ENCODE results near the gene ACOX1. TPM values are rescaled to one million over a fixed set of nuclear protein-coding genes. Genes with fewer than 3 reads are reported as not detected.

The ACOX1 gene
- total and polyA plus RNA-seq, 2 donors from 2014 or later, result 24.7 to 60.6 TPM

DNA sequence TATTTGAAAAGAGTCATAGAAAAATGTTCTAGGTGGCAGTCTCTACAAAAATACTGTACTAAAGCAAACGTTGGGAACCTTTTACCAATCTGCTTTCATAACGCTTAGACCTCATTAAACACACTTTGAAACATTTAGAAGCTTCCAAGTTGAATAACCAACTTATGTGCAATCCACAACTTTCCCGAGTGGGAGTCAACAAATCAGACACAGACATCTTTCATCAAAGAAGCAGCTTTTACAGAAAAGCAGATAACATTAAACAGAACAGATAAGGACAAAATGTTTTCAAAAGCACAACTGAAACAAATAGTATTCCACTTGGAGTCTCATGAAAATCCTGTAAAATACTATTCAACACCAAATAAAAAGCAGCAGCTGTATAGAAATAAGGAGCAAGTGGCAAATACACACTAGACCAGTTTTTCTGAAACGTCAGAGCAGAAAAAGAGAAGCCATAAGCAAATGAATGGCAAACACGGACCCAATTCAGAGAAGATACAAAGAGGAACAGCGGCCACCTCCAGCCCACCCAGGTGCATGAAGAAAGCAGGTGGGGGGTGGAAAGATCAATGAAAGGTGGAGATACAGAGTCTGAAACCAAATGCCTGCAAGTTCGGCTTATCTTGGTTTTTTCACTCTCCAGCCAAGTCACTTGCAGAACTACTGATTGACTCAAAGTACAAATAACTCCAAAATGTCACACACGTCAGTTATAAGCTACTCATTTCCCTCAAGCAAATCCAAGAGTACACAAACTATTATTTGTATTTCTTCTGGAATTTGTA is 19.7 kb downstream of the ACOX1 start:
- Histone ChIP-seq H3K9me3 (ENCODE audit: control insufficient read depth in 2 of 3, insufficient read depth in 1 of 3, low read length in 3 of 3) (no peaks in the 10 kb centered on the region), H3K4me3 (ENCODE audit: low read length in 3 of 3) (no peak overlapping the region), H3K27ac (ENCODE audit: low read depth in 2 of 2, low read length in 2 of 2) (no peak overlapping the region), H3K9ac (ENCODE audit: low read length in 3 of 3) (no peak overlapping the region), H3K36me3 (ENCODE audit: control insufficient read depth in 2 of 3, insufficient read depth in 3 of 3, low read length in 3 of 3) (peaks cover 3 to 20% (median 13%) of the 10 kb centered on the region in 3 donors), H3K4me1 (ENCODE audit: control insufficient read depth in 2 of 3, insufficient read depth in 2 of 3, low read depth in 1 of 3, low read length in 3 of 3) (no peaks in the 10 kb centered on the region), H3K27me3 (ENCODE audit: control insufficient read depth, insufficient read depth, low read length) (no peaks in the 10 kb centered on the region)
- no peak for DNase-seq
- intact Hi-C loops (cut with DNase I), result no loop called here
- no peak for FAIRE-seq
- TF ChIP-seq, protein P1, sequence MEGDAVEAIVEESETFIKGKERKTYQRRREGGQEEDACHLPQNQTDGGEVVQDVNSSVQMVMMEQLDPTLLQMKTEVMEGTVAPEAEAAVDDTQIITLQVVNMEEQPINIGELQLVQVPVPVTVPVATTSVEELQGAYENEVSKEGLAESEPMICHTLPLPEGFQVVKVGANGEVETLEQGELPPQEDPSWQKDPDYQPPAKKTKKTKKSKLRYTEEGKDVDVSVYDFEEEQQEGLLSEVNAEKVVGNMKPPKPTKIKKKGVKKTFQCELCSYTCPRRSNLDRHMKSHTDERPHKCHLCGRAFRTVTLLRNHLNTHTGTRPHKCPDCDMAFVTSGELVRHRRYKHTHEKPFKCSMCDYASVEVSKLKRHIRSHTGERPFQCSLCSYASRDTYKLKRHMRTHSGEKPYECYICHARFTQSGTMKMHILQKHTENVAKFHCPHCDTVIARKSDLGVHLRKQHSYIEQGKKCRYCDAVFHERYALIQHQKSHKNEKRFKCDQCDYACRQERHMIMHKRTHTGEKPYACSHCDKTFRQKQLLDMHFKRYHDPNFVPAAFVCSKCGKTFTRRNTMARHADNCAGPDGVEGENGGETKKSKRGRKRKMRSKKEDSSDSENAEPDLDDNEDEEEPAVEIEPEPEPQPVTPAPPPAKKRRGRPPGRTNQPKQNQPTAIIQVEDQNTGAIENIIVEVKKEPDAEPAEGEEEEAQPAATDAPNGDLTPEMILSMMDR (IDR thresholded peaks at IDR 0.05; ENCODE audit: borderline replicate concordance, extremely low read depth, insufficient read depth), result no peak

DNA sequence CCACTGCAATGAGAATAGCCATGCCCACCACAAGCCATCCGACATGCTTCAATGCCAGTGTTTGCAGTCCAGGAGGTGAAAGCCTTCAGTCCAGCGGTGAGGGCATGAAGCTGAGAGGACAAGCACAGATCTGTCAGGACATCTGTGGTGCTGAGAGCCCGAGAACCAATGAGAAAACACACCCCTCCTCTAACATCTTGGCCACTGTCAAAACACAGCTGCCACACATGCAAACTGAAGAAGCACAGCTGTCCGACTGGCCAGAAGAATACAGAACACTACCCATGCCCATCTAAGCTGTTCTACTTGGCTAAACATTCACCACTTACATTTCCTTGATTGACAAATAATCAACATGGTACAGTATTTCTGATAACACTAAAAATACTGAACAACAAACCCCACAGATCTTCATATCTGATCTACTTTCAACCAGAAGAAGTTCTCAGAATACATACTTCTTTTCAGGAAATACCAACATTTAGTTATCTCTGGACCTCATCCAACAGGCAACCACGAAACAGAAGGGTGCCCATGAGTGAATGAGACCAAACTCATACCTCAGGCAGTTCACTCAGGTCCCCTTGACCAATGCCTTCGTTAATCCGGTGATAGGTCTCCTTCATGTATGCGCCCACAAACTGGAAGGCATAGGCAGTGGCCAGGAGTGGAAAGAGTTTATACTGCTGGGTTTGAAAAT is 28.0 kb downstream of the ACOX1 start:
- Histone ChIP-seq H3K9me3 (ENCODE audit: control insufficient read depth in 2 of 3, insufficient read depth in 1 of 3, low read length in 3 of 3) (no peaks in the 10 kb centered on the region), H3K27ac (ENCODE audit: low read depth in 2 of 2, low read length in 2 of 2) (no peak overlapping the region), H3K4me1 (ENCODE audit: control insufficient read depth in 2 of 3, insufficient read depth in 2 of 3, low read depth in 1 of 3, low read length in 3 of 3) (no peaks in the 10 kb centered on the region), H3K9ac (ENCODE audit: low read length in 3 of 3) (no peak overlapping the region), H3K36me3 (ENCODE audit: control insufficient read depth in 2 of 3, insufficient read depth in 3 of 3, low read length in 3 of 3) (peaks cover 15 to 71% (median 57%) of the 10 kb centered on the region in 3 donors), H3K27me3 (ENCODE audit: control insufficient read depth, insufficient read depth, low read length) (no peaks in the 10 kb centered on the region), H3K4me3 (ENCODE audit: low read length in 3 of 3) (no peak overlapping the region)
- DNase-seq (peak in 3 of 5 donors; percentile 34 to 64 (median 36)), FAIRE-seq (no peak)
- intact Hi-C loops (cut with DNase I), result no loop called here
- TF ChIP-seq, protein P1 (IDR thresholded peaks at IDR 0.05; ENCODE audit: borderline replicate concordance, extremely low read depth, insufficient read depth), result no peak

- Histone ChIP-seq H3K9ac (ENCODE audit: low read length in 3 of 3) (no peak overlapping the region), H3K27me3 (ENCODE audit: control insufficient read depth, insufficient read depth, low read length) (no peaks in the 10 kb centered on the region), H3K36me3 (ENCODE audit: control insufficient read depth in 2 of 3, insufficient read depth in 3 of 3, low read length in 3 of 3) (peaks cover 15 to 70% (median 54%) of the 10 kb centered on the region in 3 donors), H3K4me3 (ENCODE audit: low read length in 3 of 3) (no peak overlapping the region), H3K27ac (ENCODE audit: low read depth in 2 of 2, low read length in 2 of 2) (no peak overlapping the region), H3K9me3 (ENCODE audit: control insufficient read depth in 2 of 3, insufficient read depth in 1 of 3, low read length in 3 of 3) (no peaks in the 10 kb centered on the region), H3K4me1 (ENCODE audit: control insufficient read depth in 2 of 3, insufficient read depth in 2 of 3, low read depth in 1 of 3, low read length in 3 of 3) (no peaks in the 10 kb centered on the region)
- FAIRE-seq, result no peak
- TF ChIP-seq, protein P1 (IDR thresholded peaks at IDR 0.05; ENCODE audit: borderline replicate concordance, extremely low read depth, insufficient read depth), result no peak
- intact Hi-C loops (cut with DNase I), result no loop called here
- DNase-seq, result no peak
Observed at GRCh38 chr17:75950421-75950820, 28.5 kb downstream of the ACOX1 start.
